Measurements from ENCODE around the gene CARD18. TPM values are rescaled to one million over a fixed set of nuclear protein-coding genes. Genes with fewer than 3 reads are reported as not detected.
A peak's percentile ranks its signal among the peaks of the same experiment; 100 is the strongest.
"Not testable (repeated sequence)": the region's sequence is repeated elsewhere in the genome, so short reads cannot be mapped to it uniquely, and the experiment has no call there.

Gene CARD18
- total RNA-seq, 1 experiment from 2014 or later = not detected

GRCh38 chr11:105108247-105108646 lies 31.3 kb downstream of the CARD18 start:
- no TSS peak for BruUV-seq (replicated peaks)
- H3K4me1 ChIP-seq (ENCODE audit: insufficient read depth, low read length) = peaks cover 32% of the 10 kb centered on the region
- TF ChIP-seq EZH2 (IDR thresholded peaks at IDR 0.05; ENCODE audit: low read length, unreplicated experiment) (no peak), CTCF (conservative IDR thresholded peaks at IDR 0.05; ENCODE audit: low read depth, low read length) (no peak), EZH2phosphoT487 (IDR thresholded peaks at IDR 0.05; ENCODE audit: borderline replicate concordance, low read length) (no peak)
- POLR2A ChIA-PET (ENCODE audit: unreplicated experiment) = no interaction called here
- no peaks in the 10 kb centered on the region for H3K9me2 ChIP-seq (replicated peaks; ENCODE audit: low read length)
- H2AFZ ChIP-seq (ENCODE audit: low read length) = no peak overlapping the region
- H3K36me3 ChIP-seq (ENCODE audit: low read depth, low read length) = no peaks in the 10 kb centered on the region
- H3F3A ChIP-seq (ENCODE audit: low read length, unreplicated experiment) = no peaks in the 10 kb centered on the region
- peak overlapping the region; percentile 69; the same call in 1 of the 2 replicates for H3K27ac ChIP-seq (ENCODE audit: low read length)
- intact Hi-C loops (cut with micrococcal nuclease) = loop anchor here (5.0 kb wide), 1 partner anchor 61 kb away; the partner anchor contains the start of gene CARD16
- no peaks in the 10 kb centered on the region for H3K79me2 ChIP-seq (ENCODE audit: low read length)
- ATAC-seq (peak; percentile 58), DNase-seq (peak; percentile 87)
- CTCF ChIA-PET = no interaction called here
- H3K9me3 ChIP-seq (ENCODE audit: low read length) = no peaks in the 10 kb centered on the region
- H3K9ac ChIP-seq (ENCODE audit: low read length) = no peak overlapping the region
- H3K4me3 ChIP-seq (ENCODE audit: low read length) = no peak overlapping the region
- H3K27me3 ChIP-seq (ENCODE audit: low read length) = no peaks in the 10 kb centered on the region
- H3K4me2 ChIP-seq (ENCODE audit: low read length) = 0 out of 2 replicates have a peak overlapping the region, but pooled peaks have one; percentile 3
- no peaks in the 10 kb centered on the region for H4K20me1 ChIP-seq (ENCODE audit: low read length)

- H3K27me3 ChIP-seq (ENCODE audit: low read length); H3K4me3 ChIP-seq (ENCODE audit: low read length); H3K79me2 ChIP-seq (ENCODE audit: low read length); H3K9ac ChIP-seq (ENCODE audit: low read length); DNase-seq; BruUV-seq (replicated peaks); H3F3A ChIP-seq (ENCODE audit: low read length, unreplicated experiment); H3K9me2 ChIP-seq (replicated peaks; ENCODE audit: low read length); H4K20me1 ChIP-seq (ENCODE audit: low read length); H3K9me3 ChIP-seq (ENCODE audit: low read length); ATAC-seq; POLR2A ChIA-PET (ENCODE audit: unreplicated experiment); H3K4me2 ChIP-seq (ENCODE audit: low read length); CTCF ChIA-PET; H3K27ac ChIP-seq (ENCODE audit: low read length); H3K36me3 ChIP-seq (ENCODE audit: low read depth, low read length); H2AFZ ChIP-seq (ENCODE audit: low read length): not testable (repeated sequence)
- intact Hi-C loops (cut with micrococcal nuclease) = loop anchor here (5.0 kb wide), 1 partner anchor 60 kb away; the partner anchor contains the start of gene CARD16
- H3K4me1 ChIP-seq (ENCODE audit: insufficient read depth, low read length) = peaks cover 32% of the 10 kb centered on the region
These were observed 32.2 kb downstream of the CARD18 start for GRCh38 chr11:105107226-105107825.

GRCh38 chr11:105106140-105106539 lies 33.4 kb downstream of the CARD18 start:
- CTCF ChIA-PET = no interaction called here
- no peak overlapping the region for H3K9ac ChIP-seq (ENCODE audit: low read length)

More at GRCh38 chr11:105106140-105106539, 33.4 kb downstream of the CARD18 start:
- H2AFZ ChIP-seq (ENCODE audit: low read length) = no peak overlapping the region
- ATAC-seq = no peak
- intact Hi-C loops (cut with micrococcal nuclease) = loop anchor here (5.0 kb wide), 1 partner anchor 59 kb away; the partner anchor contains the start of gene CARD16
- H3K4me2 ChIP-seq (ENCODE audit: low read length) = no peak overlapping the region
- POLR2A ChIA-PET (ENCODE audit: unreplicated experiment) = no interaction called here
- TF ChIP-seq EZH2 (IDR thresholded peaks at IDR 0.05; ENCODE audit: low read length, unreplicated experiment) = no peak
- no peak for TF ChIP-seq CTCF (conservative IDR thresholded peaks at IDR 0.05; ENCODE audit: low read depth, low read length)
- no peak for TF ChIP-seq EZH2phosphoT487 (IDR thresholded peaks at IDR 0.05; ENCODE audit: borderline replicate concordance, low read length)
- no peaks in the 10 kb centered on the region for H3K36me3 ChIP-seq (ENCODE audit: low read depth, low read length)
- BruUV-seq (replicated peaks) = no TSS peak
- H3K79me2 ChIP-seq (ENCODE audit: low read length) = no peaks in the 10 kb centered on the region
- H3K27ac ChIP-seq (ENCODE audit: low read length) = no peak overlapping the region
- H3K4me1 ChIP-seq (ENCODE audit: insufficient read depth, low read length) = peaks cover 32% of the 10 kb centered on the region
- no peaks in the 10 kb centered on the region for H3K9me2 ChIP-seq (replicated peaks; ENCODE audit: low read length)
- DNase-seq = no peak
- H3K27me3 ChIP-seq (ENCODE audit: low read length) = no peaks in the 10 kb centered on the region
- H3K4me3 ChIP-seq (ENCODE audit: low read length) = no peak overlapping the region
- no peaks in the 10 kb centered on the region for H4K20me1 ChIP-seq (ENCODE audit: low read length)
- H3K9me3 ChIP-seq (ENCODE audit: low read length) = no peaks in the 10 kb centered on the region
- no peaks in the 10 kb centered on the region for H3F3A ChIP-seq (ENCODE audit: low read length, unreplicated experiment)

All from PC-3 (cell line).